ENCODE data around the gene OSBPL9.

Gene OSBPL9

DNA sequence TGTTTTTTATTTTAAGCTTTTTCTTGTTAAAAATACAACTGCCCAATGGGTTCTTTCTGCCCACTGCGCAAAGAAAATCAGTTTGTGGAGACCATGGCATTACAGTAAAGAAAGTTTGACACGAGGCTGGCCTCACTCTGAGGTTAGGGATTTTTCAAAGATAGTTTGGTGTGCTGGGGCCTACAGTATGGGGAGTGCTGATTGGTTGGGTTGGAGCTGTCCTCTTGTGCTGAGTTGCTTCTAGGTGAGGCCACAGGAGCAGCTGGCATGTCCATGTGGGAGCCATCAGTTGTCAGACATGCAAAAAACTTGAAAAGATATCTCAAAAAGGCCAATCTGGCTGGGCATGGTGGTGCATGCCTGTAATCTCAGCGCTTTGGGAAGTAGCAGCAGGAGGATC is 14.0 kb downstream of the OSBPL9 start (continued):
- TF ChIP-seq HIC1 (tag by site-specific recombination; IDR thresholded peaks at IDR 0.05) (no peak), ZNF223 (tag by site-specific recombination; IDR thresholded peaks at IDR 0.05) (no peak), ZNF184 (tag by site-specific recombination; IDR thresholded peaks at IDR 0.05) (no peak), ZSCAN4 (tag by site-specific recombination; IDR thresholded peaks at IDR 0.05) (no peak), ZBTB20 (tag by site-specific recombination; IDR thresholded peaks at IDR 0.05) (no peak)

DNA sequence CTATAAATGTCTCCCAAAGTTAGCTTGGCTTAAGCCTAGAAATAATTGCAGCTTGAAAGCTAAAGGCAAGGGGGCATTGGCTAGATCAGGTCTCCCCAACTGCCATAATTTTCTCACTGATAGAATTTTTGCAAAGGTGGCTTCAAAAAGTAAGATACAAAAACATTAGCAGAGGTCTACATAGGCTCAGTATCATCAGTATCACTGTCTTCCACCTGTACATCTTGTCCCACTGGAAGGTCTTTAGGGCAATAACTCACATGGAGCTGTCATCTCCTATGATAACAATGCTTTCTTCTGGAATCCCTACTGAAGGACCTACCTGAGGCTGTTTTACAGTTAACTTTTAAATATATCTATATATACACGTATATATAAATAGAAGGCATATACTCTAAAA is 14.9 kb downstream of the OSBPL9 start:
- CTCF ChIA-PET = interaction anchor here (2.1 kb wide), 2 partner anchors 16 to 137 kb away, joined by 6 to 7 read pairs; no protein-coding TSS in a partner anchor
- POLR2A ChIA-PET = no interaction called here
- no peaks in the 10 kb centered on the region; a peak in 1 of 3 replicates for H3K36me3 ChIP-seq (ENCODE audit: control insufficient read depth in 2 of 2, insufficient read depth in 1 of 2, low read length in 2 of 2)
- H3K4me1 ChIP-seq (ENCODE audit: control insufficient read depth, insufficient read depth, low read length) = no peaks in the 10 kb centered on the region
- H3K9me3 ChIP-seq (ENCODE audit: control insufficient read depth, insufficient read depth, low read depth, low read length) = no peaks in the 10 kb centered on the region
- H3K27ac ChIP-seq (ENCODE audit: extremely low read depth, low read depth, low read length) = no peak overlapping the region
- TF ChIP-seq ZNF670 (tag by site-specific recombination; IDR thresholded peaks at IDR 0.05; ENCODE audit: low read depth) (no peak), ZNF292 (tag by site-specific recombination; IDR thresholded peaks at IDR 0.05; ENCODE audit: borderline replicate concordance, low read depth) (no peak), KLF17 (tag by site-specific recombination; IDR thresholded peaks at IDR 0.05) (no peak), HOXA7 (CRISPR knock-in tag; IDR thresholded peaks at IDR 0.05; ENCODE audit: borderline replicate concordance) (no peak), SP2 (tag by site-specific recombination; IDR thresholded peaks at IDR 0.05) (no peak), ZNF521 (tag by site-specific recombination; IDR thresholded peaks at IDR 0.05) (no peak), TSHZ1 (tag by site-specific recombination; IDR thresholded peaks at IDR 0.05; ENCODE audit: borderline replicate concordance) (no peak), ZNF266 (tag by site-specific recombination; IDR thresholded peaks at IDR 0.05; ENCODE audit: low read depth) (no peak)
- TF ChIP-seq, protein P1, sequence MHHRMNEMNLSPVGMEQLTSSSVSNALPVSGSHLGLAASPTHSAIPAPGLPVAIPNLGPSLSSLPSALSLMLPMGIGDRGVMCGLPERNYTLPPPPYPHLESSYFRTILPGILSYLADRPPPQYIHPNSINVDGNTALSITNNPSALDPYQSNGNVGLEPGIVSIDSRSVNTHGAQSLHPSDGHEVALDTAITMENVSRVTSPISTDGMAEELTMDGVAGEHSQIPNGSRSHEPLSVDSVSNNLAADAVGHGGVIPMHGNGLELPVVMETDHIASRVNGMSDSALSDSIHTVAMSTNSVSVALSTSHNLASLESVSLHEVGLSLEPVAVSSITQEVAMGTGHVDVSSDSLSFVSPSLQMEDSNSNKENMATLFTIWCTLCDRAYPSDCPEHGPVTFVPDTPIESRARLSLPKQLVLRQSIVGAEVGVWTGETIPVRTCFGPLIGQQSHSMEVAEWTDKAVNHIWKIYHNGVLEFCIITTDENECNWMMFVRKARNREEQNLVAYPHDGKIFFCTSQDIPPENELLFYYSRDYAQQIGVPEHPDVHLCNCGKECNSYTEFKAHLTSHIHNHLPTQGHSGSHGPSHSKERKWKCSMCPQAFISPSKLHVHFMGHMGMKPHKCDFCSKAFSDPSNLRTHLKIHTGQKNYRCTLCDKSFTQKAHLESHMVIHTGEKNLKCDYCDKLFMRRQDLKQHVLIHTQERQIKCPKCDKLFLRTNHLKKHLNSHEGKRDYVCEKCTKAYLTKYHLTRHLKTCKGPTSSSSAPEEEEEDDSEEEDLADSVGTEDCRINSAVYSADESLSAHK (tag by site-specific recombination; IDR thresholded peaks at IDR 0.05) = no peak
- H3K4me3 ChIP-seq (ENCODE audit: low read depth, low read length) = no peak overlapping the region

Data from HEK293 (cell line).